NT2/D1 (cell line): ENCODE data around the gene C11orf87.

Source experiments
- DNase-seq: peaks from one replicate; pipeline ENCODE4 v3.0.0-alpha.2; 2011; ENCODE audit warnings: low read depth, low spot score
- H3K27me3 ChIP-seq: 2 replicates; pipeline ENCODE4 v1.6.0; 2011; ENCODE audit warnings: mild to moderate bottlenecking; ENCODE audit not compliant: insufficient read length, insufficient read depth
- H3K36me3 ChIP-seq: 2 replicates; pipeline ENCODE4 v1.6.1; 2011; ENCODE audit warnings: mild to moderate bottlenecking, low read length, mixed read lengths; ENCODE audit not compliant: insufficient read depth, insufficient read length
- H3K4me1 ChIP-seq: 2 replicates; pipeline ENCODE4 v1.5.1; 2011; ENCODE audit not compliant: insufficient read depth, insufficient read length
- H3K4me3 ChIP-seq: 2 replicates; pipeline ENCODE4 v1.5.1; 2011; ENCODE audit warnings: low read depth; ENCODE audit not compliant: insufficient read length
- H3K9ac ChIP-seq: 2 replicates; pipeline ENCODE4 v1.6.0; 2011; ENCODE audit warnings: low read depth; ENCODE audit not compliant: insufficient read length
- H3K9me3 ChIP-seq: 2 replicates; pipeline ENCODE4 v1.5.1; 2011; ENCODE audit warnings: mild to moderate bottlenecking, low read length; ENCODE audit not compliant: insufficient read depth
- SUZ12 ChIP-seq: IDR thresholded peaks from 2 replicates; pipeline ENCODE4 v1.6.1; 2011; ENCODE audit not compliant: insufficient read length, insufficient read depth; ENCODE audit errors: extremely low read depth
- YY1 ChIP-seq: IDR thresholded peaks from 2 replicates; pipeline ENCODE4 v1.6.1; 2011; ENCODE audit not compliant: insufficient read length, insufficient read depth
- ZNF274 ChIP-seq: IDR thresholded peaks from 2 replicates; pipeline ENCODE4 v1.6.1; 2011; ENCODE audit warnings: mild to moderate bottlenecking, low read depth, low read length

C11orf87 gene

GRCh38 chr11:109388982-109389381, 33.0 kb upstream of the C11orf87 start:
- Histone ChIP-seq H3K4me1 (no peaks in the 10 kb centered on the region), H3K36me3 (no peaks in the 10 kb centered on the region), H3K9me3 (no peaks in the 10 kb centered on the region), H3K27me3 (no peaks in the 10 kb centered on the region), H3K4me3 (no peak overlapping the region), H3K9ac (no peak overlapping the region)
- DNase-seq: no peak
- TF ChIP-seq YY1 (no peak), SUZ12 (no peak), ZNF274 (no peak)

GRCh38 chr11:109390752-109391151, 31.2 kb upstream of the C11orf87 start:
- H3K4me3 ChIP-seq: no peak overlapping the region
- H3K9me3 ChIP-seq: no peaks in the 10 kb centered on the region
- no peaks in the 10 kb centered on the region for H3K36me3 ChIP-seq
- no peak overlapping the region for H3K9ac ChIP-seq
- H3K4me1 ChIP-seq: no peaks in the 10 kb centered on the region
- TF ChIP-seq SUZ12: no peak
- TF ChIP-seq YY1: no peak
- TF ChIP-seq ZNF274: no peak
- no peaks in the 10 kb centered on the region for H3K27me3 ChIP-seq
- peak; percentile 38 for DNase-seq

GRCh38 chr11:109401545-109401944, 20.4 kb upstream of the C11orf87 start:
- Histone ChIP-seq H3K27me3 (no peaks in the 10 kb centered on the region), H3K4me3 (no peak overlapping the region), H3K9me3 (no peaks in the 10 kb centered on the region), H3K9ac (no peak overlapping the region), H3K4me1 (no peaks in the 10 kb centered on the region), H3K36me3 (no peaks in the 10 kb centered on the region)
- DNase-seq: no peak
- TF ChIP-seq YY1 (no peak), SUZ12 (no peak), ZNF274 (no peak)

- DNase-seq: no peak
- H3K4me3 ChIP-seq: no peak overlapping the region
- no peaks in the 10 kb centered on the region for H3K9me3 ChIP-seq
- TF ChIP-seq YY1 (no peak), SUZ12 (no peak), ZNF274 (no peak)
- no peaks in the 10 kb centered on the region for H3K36me3 ChIP-seq
- no peak overlapping the region for H3K9ac ChIP-seq
- no peaks in the 10 kb centered on the region for H3K27me3 ChIP-seq
- no peaks in the 10 kb centered on the region for H3K4me1 ChIP-seq
Measured at GRCh38 chr11:109405671-109406070, 16.3 kb upstream of the C11orf87 start.

GRCh38 chr11:109416601-109417000, 5.4 kb upstream of the C11orf87 start:
- TF ChIP-seq SUZ12 (no peak), YY1 (no peak), ZNF274 (no peak)
- Histone ChIP-seq H3K36me3 (no peaks in the 10 kb centered on the region), H3K9ac (no peak overlapping the region), H3K27me3 (peaks cover 11% of the 10 kb centered on the region), H3K4me3 (no peak overlapping the region), H3K4me1 (no peaks in the 10 kb centered on the region), H3K9me3 (no peaks in the 10 kb centered on the region)
- no peak for DNase-seq

- H3K36me3 ChIP-seq: no peaks in the 10 kb centered on the region
- H3K27me3 ChIP-seq: peaks cover 34% of the 10 kb centered on the region
- no peak for DNase-seq
- peak overlapping the region; percentile 51 for H3K9ac ChIP-seq
- H3K9me3 ChIP-seq: no peaks in the 10 kb centered on the region
- peak overlapping the region; percentile 56 for H3K4me3 ChIP-seq
- peaks cover 5% of the 10 kb centered on the region for H3K4me1 ChIP-seq
- TF ChIP-seq SUZ12: peak; percentile 42
- TF ChIP-seq ZNF274: no peak
Measured at GRCh38 chr11:109422870-109423465, 978 bp downstream of the C11orf87 start.

GRCh38 chr11:109423466-109424190, 1.6 kb downstream of the C11orf87 start:
- H3K9ac ChIP-seq: peak overlapping the region; percentile 51
- no peak for TF ChIP-seq ZNF274
- no peak for TF ChIP-seq YY1
- TF ChIP-seq SUZ12: peak; percentile 39
- no peaks in the 10 kb centered on the region for H3K36me3 ChIP-seq
- no peak for DNase-seq
- H3K27me3 ChIP-seq: peaks cover 34% of the 10 kb centered on the region
- H3K9me3 ChIP-seq: no peaks in the 10 kb centered on the region
- H3K4me3 ChIP-seq: peak overlapping the region; percentile 56
- peaks cover 5% of the 10 kb centered on the region for H3K4me1 ChIP-seq
